ENCODE data around the gene LYVE1.

DNA sequence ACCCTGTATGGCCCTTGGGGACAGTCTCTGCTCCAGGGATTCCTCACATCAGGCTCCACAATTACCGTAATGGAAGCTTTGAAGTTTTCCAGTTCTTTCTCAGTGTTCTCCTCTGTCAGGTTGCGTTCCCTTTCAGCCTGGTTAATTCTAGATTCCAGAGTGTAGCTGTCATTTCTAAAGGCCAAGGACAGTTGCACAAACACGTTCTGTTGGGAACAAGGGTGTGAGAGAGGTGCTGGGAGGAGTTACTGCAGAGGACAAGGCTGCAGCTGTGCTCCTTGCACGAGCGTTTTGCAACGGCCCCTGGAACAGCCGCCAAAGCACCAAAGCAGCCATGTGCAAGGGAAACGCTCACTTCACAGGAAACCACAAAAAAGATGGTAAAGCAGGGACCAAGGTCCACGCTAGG, 35.9 kb upstream of the LYVE1 start:
- TF ChIP-seq TAF1 (IDR thresholded peaks at IDR 0.05; ENCODE audit: low read depth) (no peak), YY1 (IDR thresholded peaks at IDR 0.05; ENCODE audit: low read depth) (no peak), ZBTB7A (IDR thresholded peaks at IDR 0.05; ENCODE audit: low read depth) (no peak), EP300 (IDR thresholded peaks at IDR 0.05; ENCODE audit: borderline replicate concordance) (no peak), NFIC (IDR thresholded peaks at IDR 0.05) (no peak), EGR1 (IDR thresholded peaks at IDR 0.05) (no peak)
- TF ChIP-seq, protein P1, sequence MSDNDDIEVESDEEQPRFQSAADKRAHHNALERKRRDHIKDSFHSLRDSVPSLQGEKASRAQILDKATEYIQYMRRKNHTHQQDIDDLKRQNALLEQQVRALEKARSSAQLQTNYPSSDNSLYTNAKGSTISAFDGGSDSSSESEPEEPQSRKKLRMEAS (IDR thresholded peaks at IDR 0.05), result no peak
- TF ChIP-seq, protein P2, sequence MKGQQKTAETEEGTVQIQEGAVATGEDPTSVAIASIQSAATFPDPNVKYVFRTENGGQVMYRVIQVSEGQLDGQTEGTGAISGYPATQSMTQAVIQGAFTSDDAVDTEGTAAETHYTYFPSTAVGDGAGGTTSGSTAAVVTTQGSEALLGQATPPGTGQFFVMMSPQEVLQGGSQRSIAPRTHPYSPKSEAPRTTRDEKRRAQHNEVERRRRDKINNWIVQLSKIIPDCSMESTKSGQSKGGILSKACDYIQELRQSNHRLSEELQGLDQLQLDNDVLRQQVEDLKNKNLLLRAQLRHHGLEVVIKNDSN (IDR thresholded peaks at IDR 0.05), result no peak

Measured in Ishikawa (cell line).